Activated naive CD4-positive, alpha-beta T cell treated with anti-CD3 and anti-CD28 coated beads, Interleukin-2, amount 50 U/mL, for 24 hours (primary cell): ENCODE data around the gene RAB4B.
"Not testable (repeated sequence)": the region's sequence is repeated elsewhere in the genome, so short reads cannot be mapped to it uniquely, and the experiment has no call there.

Experiments used
- H3K27ac Mint-ChIP-seq: one replicate; pipeline ENCODE4 v1.8.0; 2021; ENCODE audit warnings: mild to moderate bottlenecking, mixed read lengths
- H3K27me3 Mint-ChIP-seq: one replicate; pipeline ENCODE4 v1.8.0; 2021; ENCODE audit warnings: mixed read lengths
- H3K36me3 Mint-ChIP-seq: one replicate; pipeline ENCODE4 v1.8.0; 2021; ENCODE audit warnings: mixed read lengths
- H3K4me1 Mint-ChIP-seq: one replicate; pipeline ENCODE4 v1.8.0; 2021; ENCODE audit warnings: mixed read lengths
- H3K4me3 Mint-ChIP-seq: one replicate; pipeline ENCODE4 v1.8.0; 2021; ENCODE audit warnings: mild to moderate bottlenecking, mixed read lengths
- H3K9me3 Mint-ChIP-seq: one replicate; pipeline ENCODE4 v1.8.0; 2021; ENCODE audit warnings: mixed read lengths

RAB4B gene

GRCh38 chr19:40777937-40778705 is at the start of gene RAB4B:
RAB4B (plus strand) TSS chr19:40778247; CDS start chr19:40778376, 129 bp downstream.
- Mint-ChIP-seq H3K4me3 (peak within 1 kb of the TSS; percentile 93), H3K4me1 (peaks cover 39% of the 10 kb centered on the region), H3K27ac (peak within 1 kb of the TSS; percentile 88), H3K9me3 (no peaks in the 10 kb centered on the region), H3K36me3 (peaks cover 5% of the 10 kb centered on the region), H3K27me3 (no peaks in the 10 kb centered on the region)

GRCh38 chr19:40730065-40730464 is 48.0 kb upstream of the RAB4B start:
- peaks cover 10% of the 10 kb centered on the region for H3K36me3 Mint-ChIP-seq
- H3K27me3 Mint-ChIP-seq, H3K4me1 Mint-ChIP-seq, H3K9me3 Mint-ChIP-seq, H3K4me3 Mint-ChIP-seq, H3K27ac Mint-ChIP-seq: not testable (repeated sequence)

- not testable (repeated sequence) for H3K4me1 Mint-ChIP-seq, H3K27me3 Mint-ChIP-seq, H3K27ac Mint-ChIP-seq, H3K9me3 Mint-ChIP-seq, H3K4me3 Mint-ChIP-seq
- H3K36me3 Mint-ChIP-seq = peaks cover 14% of the 10 kb centered on the region
Measured at GRCh38 chr19:40732304-40732703, 45.7 kb upstream of the RAB4B start.

- H3K4me1 Mint-ChIP-seq = no peaks in the 10 kb centered on the region
- no peaks in the 10 kb centered on the region for H3K9me3 Mint-ChIP-seq
- H3K27ac Mint-ChIP-seq = no peak overlapping the region
- H3K36me3 Mint-ChIP-seq = peaks cover 14% of the 10 kb centered on the region
- no peak overlapping the region for H3K4me3 Mint-ChIP-seq
- H3K27me3 Mint-ChIP-seq = no peaks in the 10 kb centered on the region
Measured at GRCh38 chr19:40733149-40733548, 44.9 kb upstream of the RAB4B start.

- H3K4me1 Mint-ChIP-seq = no peaks in the 10 kb centered on the region
- no peaks in the 10 kb centered on the region for H3K9me3 Mint-ChIP-seq
- H3K27ac Mint-ChIP-seq = peak overlapping the region; percentile 38
- peaks cover 14% of the 10 kb centered on the region for H3K36me3 Mint-ChIP-seq
- H3K27me3 Mint-ChIP-seq = no peaks in the 10 kb centered on the region
- H3K4me3 Mint-ChIP-seq = no peak overlapping the region
Measured at GRCh38 chr19:40735013-40735771, 42.9 kb upstream of the RAB4B start.

GRCh38 chr19:40736661-40737060 is 41.4 kb upstream of the RAB4B start:
- no peak overlapping the region for H3K4me3 Mint-ChIP-seq
- no peaks in the 10 kb centered on the region for H3K4me1 Mint-ChIP-seq
- no peaks in the 10 kb centered on the region for H3K27me3 Mint-ChIP-seq
- H3K36me3 Mint-ChIP-seq = peaks cover 6% of the 10 kb centered on the region
- H3K9me3 Mint-ChIP-seq = no peaks in the 10 kb centered on the region
- no peak overlapping the region for H3K27ac Mint-ChIP-seq

- H3K27ac Mint-ChIP-seq = no peak overlapping the region
Measured at GRCh38 chr19:40737102-40737644, 40.9 kb upstream of the RAB4B start.

GRCh38 chr19:40739030-40739839 is 38.8 kb upstream of the RAB4B start:
- no peak overlapping the region for H3K27ac Mint-ChIP-seq
- peaks cover 6% of the 10 kb centered on the region for H3K36me3 Mint-ChIP-seq
- no peak overlapping the region for H3K4me3 Mint-ChIP-seq
- H3K4me1 Mint-ChIP-seq = no peaks in the 10 kb centered on the region
- no peaks in the 10 kb centered on the region for H3K27me3 Mint-ChIP-seq
- no peaks in the 10 kb centered on the region for H3K9me3 Mint-ChIP-seq

More at GRCh38 chr19:40737102-40737644, 40.9 kb upstream of the RAB4B start:
- H3K4me1 Mint-ChIP-seq = no peaks in the 10 kb centered on the region
- H3K27me3 Mint-ChIP-seq = no peaks in the 10 kb centered on the region
- peaks cover 6% of the 10 kb centered on the region for H3K36me3 Mint-ChIP-seq
- H3K9me3 Mint-ChIP-seq = no peaks in the 10 kb centered on the region
- no peak overlapping the region for H3K4me3 Mint-ChIP-seq

GRCh38 chr19:40739871-40740703 is 38.0 kb upstream of the RAB4B start:
- Mint-ChIP-seq H3K4me3 (no peak overlapping the region), H3K36me3 (peaks cover 6% of the 10 kb centered on the region)

GRCh38 chr19:40740747-40741146 is 37.3 kb upstream of the RAB4B start:
- Mint-ChIP-seq H3K27me3 (no peaks in the 10 kb centered on the region), H3K4me3 (no peak overlapping the region), H3K4me1 (no peaks in the 10 kb centered on the region), H3K36me3 (peaks cover 3% of the 10 kb centered on the region), H3K27ac (no peak overlapping the region), H3K9me3 (no peaks in the 10 kb centered on the region)

More at GRCh38 chr19:40739871-40740703, 38.0 kb upstream of the RAB4B start:
- no peak overlapping the region for H3K27ac Mint-ChIP-seq
- no peaks in the 10 kb centered on the region for H3K27me3 Mint-ChIP-seq
- H3K9me3 Mint-ChIP-seq = no peaks in the 10 kb centered on the region
- no peaks in the 10 kb centered on the region for H3K4me1 Mint-ChIP-seq

GRCh38 chr19:40741527-40742390 is 36.3 kb upstream of the RAB4B start:
- Mint-ChIP-seq H3K4me3 (no peak overlapping the region), H3K27ac (no peak overlapping the region), H3K27me3 (no peaks in the 10 kb centered on the region), H3K9me3 (no peaks in the 10 kb centered on the region), H3K4me1 (no peaks in the 10 kb centered on the region), H3K36me3 (peaks cover 3% of the 10 kb centered on the region)

GRCh38 chr19:40742477-40742876 is 35.6 kb upstream of the RAB4B start:
- Mint-ChIP-seq H3K27ac (no peak overlapping the region), H3K4me3 (no peak overlapping the region)

GRCh38 chr19:40742886-40743285 is 35.2 kb upstream of the RAB4B start:
- Mint-ChIP-seq H3K9me3 (no peaks in the 10 kb centered on the region), H3K36me3 (peaks cover 3% of the 10 kb centered on the region), H3K4me3 (no peak overlapping the region), H3K4me1 (no peaks in the 10 kb centered on the region), H3K27me3 (no peaks in the 10 kb centered on the region), H3K27ac (no peak overlapping the region)

More at GRCh38 chr19:40742477-40742876, 35.6 kb upstream of the RAB4B start:
- H3K9me3 Mint-ChIP-seq = no peaks in the 10 kb centered on the region
- no peaks in the 10 kb centered on the region for H3K4me1 Mint-ChIP-seq
- H3K27me3 Mint-ChIP-seq = no peaks in the 10 kb centered on the region
- peaks cover 3% of the 10 kb centered on the region for H3K36me3 Mint-ChIP-seq

GRCh38 chr19:40743926-40744325 is 34.1 kb upstream of the RAB4B start:
- no peaks in the 10 kb centered on the region for H3K9me3 Mint-ChIP-seq
- H3K27ac Mint-ChIP-seq = no peak overlapping the region
- H3K4me1 Mint-ChIP-seq = no peaks in the 10 kb centered on the region
- H3K36me3 Mint-ChIP-seq = peaks cover under 1% of the 10 kb centered on the region
- H3K4me3 Mint-ChIP-seq = no peak overlapping the region
- no peaks in the 10 kb centered on the region for H3K27me3 Mint-ChIP-seq
